Fibroblast of villous mesenchyme (primary cell): ENCODE data around the gene AP2M1. TPM values are rescaled to one million over a fixed set of nuclear protein-coding genes. Genes with fewer than 3 reads are reported as not detected.
A peak's percentile ranks its signal among the peaks of the same experiment; 100 is the strongest.

Experiments used
- DNase-seq: peaks from one replicate; pipeline ENCODE4 v3.0.0-alpha.2; 2010; ENCODE audit warnings: low read depth
- H3K4me3 ChIP-seq: 2 replicates; pipeline ENCODE4 v1.5.1; 2011; ENCODE audit warnings: low read depth, mild to moderate bottlenecking, low read length
- CTCF ChIP-seq: IDR thresholded peaks from 2 replicates; pipeline ENCODE4 v1.5.1; 2012; ENCODE audit warnings: low read depth, mild to moderate bottlenecking, low read length; ENCODE audit not compliant: insufficient read depth
- total RNA-seq: library from RNA; depleted of rRNA; stranded (reverse); fragments of >200 nt; gene quantifications from 2 replicates; pipeline ENCODE4 v1.2.3, GENCODE V29; 2012

AP2M1 gene
- total RNA-seq, 1 donor = 469 TPM

- peak; percentile 85 for DNase-seq
These were observed 2.7 kb downstream of the AP2M1 start for GRCh38 chr3:184177331-184177731.

GRCh38 chr3:184177767-184178306 is 3.2 kb downstream of the AP2M1 start:
- TF ChIP-seq CTCF = no peak
- DNase-seq = no peak
- peak overlapping the region; percentile 90 for H3K4me3 ChIP-seq

More at GRCh38 chr3:184177331-184177731, 2.7 kb downstream of the AP2M1 start:
- TF ChIP-seq CTCF = no peak
- H3K4me3 ChIP-seq = peak overlapping the region; percentile 90

GRCh38 chr3:184178521-184179138 is 4.0 kb downstream of the AP2M1 start:
- no peak overlapping the region for H3K4me3 ChIP-seq
- no peak for DNase-seq
- TF ChIP-seq CTCF = no peak

- peak; percentile 35 for DNase-seq
- H3K4me3 ChIP-seq = no peak overlapping the region
- no peak for TF ChIP-seq CTCF
These were observed 5.5 kb downstream of the AP2M1 start for GRCh38 chr3:184180165-184180564.

- no peak overlapping the region for H3K4me3 ChIP-seq
- TF ChIP-seq CTCF = no peak
- no peak for DNase-seq
These were observed 6.9 kb downstream of the AP2M1 start for GRCh38 chr3:184181596-184181995.

GRCh38 chr3:184183679-184184078 is 9.0 kb downstream of the AP2M1 start:
- no peak overlapping the region for H3K4me3 ChIP-seq
- no peak for TF ChIP-seq CTCF
- no peak for DNase-seq
